ENCODE measurements around the gene LMO4.

LMO4 gene

DNA sequence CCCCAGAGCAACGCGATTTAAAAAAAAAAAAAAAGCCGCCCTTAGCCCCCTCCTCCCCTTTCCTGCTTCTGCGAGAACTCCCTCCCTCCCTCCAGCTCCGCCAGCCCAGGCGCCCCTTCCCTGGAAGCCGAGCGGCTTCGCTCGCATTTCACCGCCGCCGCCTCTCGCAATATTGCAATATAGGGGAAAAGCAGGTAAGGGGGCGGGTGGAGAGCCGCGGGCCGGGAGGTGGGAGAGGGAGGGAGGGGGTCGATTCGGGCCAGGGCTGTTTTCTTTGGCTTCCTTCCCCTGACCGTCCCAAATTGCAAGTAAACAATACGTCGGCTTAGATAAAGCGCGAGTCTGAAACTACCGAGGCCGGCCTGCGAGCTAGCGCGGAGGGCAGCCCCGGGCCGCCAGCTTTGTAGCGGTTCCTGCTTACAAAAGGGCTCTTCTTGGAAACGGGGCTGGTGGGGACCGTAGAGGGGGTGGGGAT is 408 bp downstream of the LMO4 start:
- DNase-seq = peak in 1 of 2 experiments; percentile 53

- DNase-seq = no peak
Measured at GRCh38 chr1:87329526-87330056, 911 bp downstream of the LMO4 start.

DNA sequence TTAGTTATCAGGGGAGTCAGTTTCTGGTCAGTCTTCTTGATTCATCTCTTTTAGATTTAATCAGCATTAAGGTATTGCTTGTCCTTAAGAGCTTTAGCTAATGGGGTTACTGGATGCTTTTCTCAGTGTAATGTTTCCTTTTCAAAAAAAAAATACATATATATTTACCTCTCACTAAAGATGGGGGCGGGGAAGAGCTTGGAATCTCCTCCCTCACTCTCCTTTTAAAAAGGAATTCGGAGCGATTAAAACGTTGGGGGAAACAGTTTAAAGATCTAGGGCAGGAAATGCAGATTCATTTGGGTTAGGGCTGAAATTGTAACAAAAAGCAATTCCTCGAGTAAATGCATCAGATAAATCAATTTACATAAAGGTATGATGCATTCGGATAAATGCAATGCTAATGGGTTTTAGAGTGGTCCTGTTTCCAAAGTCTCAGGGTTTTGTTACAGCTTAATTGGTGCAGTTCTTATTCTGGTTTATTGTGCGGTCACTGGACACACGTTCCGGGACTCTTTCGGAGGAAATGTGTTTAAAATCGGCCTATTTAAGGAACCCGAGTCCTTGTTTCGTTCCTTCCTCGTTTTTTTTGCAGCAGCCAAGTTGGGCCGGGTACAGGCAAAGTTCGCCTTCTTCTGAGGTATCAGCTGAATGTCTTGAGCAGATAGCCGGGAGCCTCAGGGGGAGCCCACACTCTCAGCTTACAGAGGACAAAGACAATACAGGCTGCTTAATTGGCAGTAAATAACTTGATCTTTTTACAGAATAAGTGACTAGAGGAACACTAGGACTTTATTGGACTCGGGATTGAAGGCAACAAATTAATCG is 1.6 kb downstream of the LMO4 start:
- no peak for DNase-seq

DNA sequence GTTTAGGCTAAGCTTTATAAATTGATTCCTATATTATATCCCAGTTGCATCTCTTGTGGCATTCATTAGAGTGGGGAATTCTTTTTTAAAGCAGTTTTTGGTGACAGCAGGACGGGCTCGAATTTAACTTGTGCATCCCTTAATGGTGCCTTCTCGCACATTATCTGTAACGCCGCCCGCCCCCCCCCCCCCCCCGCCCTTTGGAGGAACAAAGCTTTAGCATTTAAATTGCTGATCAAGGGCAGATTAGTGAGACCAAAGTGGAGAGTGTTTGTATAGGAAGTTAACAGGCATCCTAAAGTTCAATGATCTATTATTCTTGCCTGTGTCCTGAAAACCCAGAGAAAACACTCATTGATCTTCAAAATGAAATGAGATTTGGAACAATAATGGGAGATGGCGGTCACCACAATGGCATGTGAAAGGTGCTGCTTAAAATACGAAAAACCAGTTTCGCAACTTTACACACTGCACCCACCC is 2.2 kb downstream of the LMO4 start:
- DNase-seq = no peak

- DNase-seq = peak; percentile 33 to 45
Measured at GRCh38 chr1:87331365-87332241, 2.9 kb downstream of the LMO4 start.

GRCh38 chr1:87333692-87334347 is 5.1 kb downstream of the LMO4 start:
- DNase-seq = no peak

DNA sequence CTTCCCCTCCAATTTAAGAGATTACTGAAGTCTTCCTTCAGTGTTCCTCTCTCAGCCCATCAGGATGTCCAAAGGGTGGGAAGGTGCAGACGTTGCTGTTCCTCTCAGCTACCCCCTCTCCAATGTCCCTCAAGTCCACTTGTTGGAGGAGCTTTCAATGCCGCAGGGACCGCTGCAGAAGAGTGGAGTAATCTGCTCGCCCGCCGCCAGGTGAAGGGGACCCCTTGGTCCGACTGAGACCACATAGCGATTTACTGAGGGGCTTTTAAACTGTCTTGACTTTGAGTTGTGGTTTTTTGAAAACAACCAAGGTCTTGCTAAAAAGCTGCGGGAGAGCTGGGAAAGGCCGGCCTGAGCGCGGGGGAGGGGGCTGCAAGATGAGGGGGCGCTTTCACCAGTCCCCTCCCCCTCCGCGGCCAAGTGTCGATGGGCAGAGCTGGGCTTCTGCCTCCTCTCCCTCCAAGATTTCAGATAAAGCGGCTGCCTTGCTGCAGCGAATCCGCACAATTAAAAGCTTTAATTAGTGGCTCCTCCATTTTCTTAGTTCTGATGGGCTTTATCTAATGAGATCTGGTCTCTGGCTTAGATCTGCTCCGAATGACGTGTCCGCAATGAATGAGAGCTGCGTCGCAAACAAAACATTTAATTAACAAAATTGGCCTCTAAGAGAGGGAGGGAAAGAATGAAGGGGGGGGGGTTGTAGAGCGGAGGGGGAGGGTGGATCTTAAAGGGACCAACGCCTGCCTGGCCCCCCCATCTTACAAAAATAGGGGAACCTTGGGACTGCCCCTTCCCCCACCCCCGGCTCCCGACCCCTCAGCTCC is 5.9 kb downstream of the LMO4 start:
- no peak for DNase-seq

DNA sequence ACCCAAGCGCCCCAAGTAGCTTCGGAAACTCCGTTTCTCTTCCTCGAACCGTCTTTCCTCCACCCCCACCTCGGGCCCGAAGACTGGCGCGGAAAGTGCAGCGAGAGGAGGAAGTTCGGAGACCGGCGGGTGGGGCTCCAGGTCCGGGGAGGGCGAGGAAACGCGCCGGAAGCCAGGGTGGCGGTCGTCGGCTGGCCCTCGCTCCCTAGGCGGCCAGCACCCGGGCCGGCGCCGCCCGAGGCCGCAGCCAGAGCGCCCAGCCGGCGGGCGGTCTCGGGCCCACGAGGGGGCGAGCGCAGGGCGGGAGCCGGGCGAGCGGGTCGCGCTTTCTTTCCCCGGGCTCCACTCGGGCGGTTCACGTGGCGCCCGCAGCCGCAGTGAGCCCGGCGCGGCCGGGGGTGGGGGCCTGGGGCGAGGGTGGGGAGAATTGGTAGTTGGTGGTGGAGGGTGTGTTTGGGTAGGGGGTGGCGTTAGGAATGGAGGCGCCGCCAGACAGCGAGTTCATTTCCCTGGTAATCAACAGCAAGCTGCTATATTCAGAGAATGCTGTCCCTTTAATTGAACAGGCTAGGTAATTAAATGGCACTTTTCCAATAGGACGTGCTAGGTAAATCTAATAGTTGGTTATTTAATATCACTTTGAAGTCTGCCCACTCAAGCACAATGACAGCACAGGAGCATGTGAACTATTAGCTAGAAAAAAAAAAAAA is 6.7 kb downstream of the LMO4 start:
- peak in 1 of 2 experiments; percentile 57 for DNase-seq

DNA sequence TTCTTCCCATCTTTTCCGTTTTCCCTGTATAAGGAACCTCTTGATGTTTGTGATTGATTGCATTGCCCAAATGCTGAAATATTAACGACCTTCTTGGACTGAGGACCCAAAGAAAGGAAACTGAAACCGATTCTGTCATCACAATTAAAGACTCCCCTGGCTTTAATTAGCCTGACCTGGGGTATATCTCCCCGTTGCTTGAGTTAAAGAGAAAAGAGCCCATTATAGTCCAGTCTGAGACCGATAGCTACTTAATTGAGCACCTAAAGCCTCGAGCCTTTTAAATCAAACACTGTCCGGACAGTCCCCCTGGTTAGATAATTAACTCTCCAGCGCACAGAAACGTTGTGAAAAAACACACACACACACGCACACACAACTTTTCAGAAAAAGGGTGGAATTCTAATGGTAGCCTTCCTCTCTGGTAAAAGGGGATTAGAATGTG is 8.0 kb downstream of the LMO4 start:
- DNase-seq = no peak

- no peak for DNase-seq
Measured at GRCh38 chr1:87337606-87338005, 8.9 kb downstream of the LMO4 start.

- no peak for DNase-seq
Measured at GRCh38 chr1:87338566-87338965, 9.9 kb downstream of the LMO4 start.

- no peak for DNase-seq
Measured at GRCh38 chr1:87344231-87344630, 15.6 kb downstream of the LMO4 start.

- DNase-seq = no peak
Measured at GRCh38 chr1:87346130-87346814, 17.6 kb downstream of the LMO4 start.

DNA sequence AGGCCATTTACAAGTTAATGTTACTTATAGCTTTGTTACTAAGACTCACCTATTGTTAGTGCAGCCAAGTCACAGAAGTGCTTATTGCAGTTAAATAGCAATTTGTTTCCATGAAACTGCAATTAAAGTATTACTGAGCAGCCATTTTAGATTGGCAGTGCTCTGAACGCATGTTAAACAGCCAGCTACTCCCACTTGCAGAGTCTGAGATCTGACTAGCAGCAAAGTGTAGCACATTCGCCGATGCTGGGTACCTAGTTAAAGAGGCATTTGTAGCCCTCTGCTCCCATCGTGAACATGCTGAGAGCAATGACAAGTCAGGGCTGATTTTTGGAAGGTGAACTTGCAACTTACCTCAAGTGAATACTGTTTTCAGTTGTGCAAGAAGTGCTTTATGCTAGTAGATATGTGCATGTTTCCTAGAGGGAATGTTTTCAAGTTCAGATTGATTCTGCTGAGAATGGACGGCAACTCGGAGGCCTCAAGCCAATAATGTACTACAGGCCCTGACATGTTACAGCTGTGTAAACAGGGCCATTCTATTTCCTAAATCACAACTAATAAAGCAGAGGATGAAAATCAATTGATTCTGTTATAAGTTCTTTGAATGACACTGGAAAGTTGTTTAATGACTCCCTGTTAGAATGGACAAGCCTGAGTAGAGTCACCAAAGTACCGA is 19.8 kb downstream of the LMO4 start:
- DNase-seq = no peak

DNA sequence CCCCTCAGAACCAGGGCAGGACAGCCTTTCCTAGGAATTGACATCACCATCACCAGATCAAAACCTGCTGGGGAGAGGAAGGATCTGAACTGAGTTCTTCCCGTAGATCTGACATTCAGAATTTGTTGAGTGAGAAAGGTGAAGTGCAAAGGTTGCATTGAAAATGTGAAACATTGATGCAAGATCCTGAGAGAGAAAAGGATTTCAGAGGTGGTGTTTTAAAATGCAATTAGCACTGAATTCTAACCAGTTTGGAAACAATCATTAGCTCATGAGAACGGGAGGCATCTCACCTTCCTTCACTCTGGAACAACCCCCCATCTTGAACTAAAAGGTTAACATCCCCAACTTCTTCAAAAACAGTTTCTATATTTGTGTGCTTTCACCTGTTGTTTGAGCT is 20.4 kb downstream of the LMO4 start:
- DNase-seq = no peak

- no peak for DNase-seq
Measured at GRCh38 chr1:87355894-87356293, 27.2 kb downstream of the LMO4 start.

- no peak for DNase-seq
Measured at GRCh38 chr1:87356591-87356990, 27.9 kb downstream of the LMO4 start.

GRCh38 chr1:87358219-87358618 is 29.5 kb downstream of the LMO4 start:
- no peak for DNase-seq

GRCh38 chr1:87359586-87359985 is 30.9 kb downstream of the LMO4 start:
- DNase-seq = no peak
